ENCODE data around the gene PLEKHG3. TPM values are rescaled to one million over a fixed set of nuclear protein-coding genes. Genes with fewer than 3 reads are reported as not detected.

PLEKHG3 gene
- polyA plus RNA-seq, 3 donors = 6.3 to 21.6 (median 13.0) TPM

GRCh38 chr14:64763801-64764621 lies 59.8 kb downstream of the PLEKHG3 start:
- peak overlapping the region in 2 of 7 donors; percentile 30 to 81 for H3K27ac Mint-ChIP-seq
- peaks cover 0 to 5% (median 0%) of the 10 kb centered on the region in 7 donors for H3K9me3 Mint-ChIP-seq
- Histone ChIP-seq H4K20me1 (ENCODE audit: insufficient read depth, low read length) (no peaks in the 10 kb centered on the region), H3K9me3 (replicated peaks in 1 of 2; ENCODE audit: control insufficient read depth in 1 of 2, insufficient read depth in 1 of 2, low read length in 2 of 2) (no peaks in the 10 kb centered on the region), H2AFZ (ENCODE audit: insufficient read depth, low read depth, low read length, poor library complexity, severe bottlenecking) (peak overlapping the region; percentile 80), H3K79me2 (ENCODE audit: insufficient read depth, low read length) (no peaks in the 10 kb centered on the region), H3K4me3 (replicated peaks in 1 of 3; ENCODE audit: low read depth in 2 of 3, low read length in 3 of 3) (peak overlapping the region in 1 of 3 experiments; percentile 60), H3K27ac (ENCODE audit: low read depth in 1 of 2, low read length in 2 of 2) (no peak overlapping the region), H3K27me3 (ENCODE audit: control insufficient read depth in 2 of 2, insufficient read depth in 2 of 2, low read length in 2 of 2) (peaks cover 0 to 28% of the 10 kb centered on the region in 2 donors), H3K9ac (ENCODE audit: insufficient read depth, low read length, poor library complexity, severe bottlenecking) (no peak overlapping the region), H3K36me3 (replicated peaks in 1 of 2; ENCODE audit: control insufficient read depth in 1 of 2, insufficient read depth in 2 of 2, low read length in 2 of 2) (no peaks in the 10 kb centered on the region), H3K4me1 (ENCODE audit: control insufficient read depth in 1 of 2, insufficient read depth in 2 of 2, low read length in 2 of 2) (peaks cover 6 to 10% of the 10 kb centered on the region in 2 donors), H3K4me2 (replicated peaks; ENCODE audit: extremely low read depth, low read length, poor library complexity, severe bottlenecking) (peak overlapping the region; percentile 75)
- 50% methylated on average over 16 of the region's 18 CpGs for WGBS (ENCODE audit: insufficient coverage)
- H3K36me3 Mint-ChIP-seq = no peaks in the 10 kb centered on the region
- H3K27me3 Mint-ChIP-seq (ENCODE audit: low read depth in 3 of 3) = peaks cover 30 to 47% (median 45%) of the 10 kb centered on the region in 3 donors
- peaks cover 25% of the 10 kb centered on the region for H3K4me1 Mint-ChIP-seq
- peak overlapping the region; percentile 75 to 89 for H3K4me3 Mint-ChIP-seq
- peak in 2 of 3 donors; percentile 12 to 42 for DNase-seq
- TF ChIP-seq CTCF (IDR thresholded peaks at IDR 0.05) = no peak
- intact Hi-C loops (cut with micrococcal nuclease) = loop anchor here (1.0 to 2.0 kb wide), 2 partner anchors 92 to 95 kb away; no protein-coding TSS in a partner anchor

GRCh38 chr14:64764641-64765520 lies 60.7 kb downstream of the PLEKHG3 start:
- Mint-ChIP-seq H3K9me3 (peaks cover 0 to 5% (median 0%) of the 10 kb centered on the region in 7 donors), H3K36me3 (no peaks in the 10 kb centered on the region), H3K4me1 (peaks cover 25% of the 10 kb centered on the region), H3K27me3 (ENCODE audit: low read depth in 3 of 3) (peaks cover 27 to 43% (median 38%) of the 10 kb centered on the region in 3 donors), H3K4me3 (peak overlapping the region; percentile 75 to 89), H3K27ac (peak overlapping the region in 2 of 7 donors; percentile 81 to 83)
- TF ChIP-seq CTCF (IDR thresholded peaks at IDR 0.05) = peak; percentile 85
- peak overlapping the region in 1 of 3 experiments; percentile 60 for H3K4me3 ChIP-seq (replicated peaks in 1 of 3; ENCODE audit: low read depth in 2 of 3, low read length in 3 of 3)
- H4K20me1 ChIP-seq (ENCODE audit: insufficient read depth, low read length) = no peaks in the 10 kb centered on the region
- WGBS (ENCODE audit: insufficient coverage) = 31% methylated on average over 19 of the region's 29 CpGs
- DNase-seq = peak; percentile 53 to 67 (median 64)
- H3K4me2 ChIP-seq (replicated peaks; ENCODE audit: extremely low read depth, low read length, poor library complexity, severe bottlenecking) = peak overlapping the region; percentile 75
- H3K36me3 ChIP-seq (replicated peaks in 1 of 2; ENCODE audit: control insufficient read depth in 1 of 2, insufficient read depth in 2 of 2, low read length in 2 of 2) = no peaks in the 10 kb centered on the region
- H3K27ac ChIP-seq (ENCODE audit: low read depth in 1 of 2, low read length in 2 of 2) = no peak overlapping the region
- H3K79me2 ChIP-seq (ENCODE audit: insufficient read depth, low read length) = no peaks in the 10 kb centered on the region
- H2AFZ ChIP-seq (ENCODE audit: insufficient read depth, low read depth, low read length, poor library complexity, severe bottlenecking) = peak overlapping the region; percentile 80
- no peak overlapping the region for H3K9ac ChIP-seq (ENCODE audit: insufficient read depth, low read length, poor library complexity, severe bottlenecking)
- peaks cover 0 to 28% of the 10 kb centered on the region in 2 donors for H3K27me3 ChIP-seq (ENCODE audit: control insufficient read depth in 2 of 2, insufficient read depth in 2 of 2, low read length in 2 of 2)
- intact Hi-C loops (cut with micrococcal nuclease) = loop anchor here (1.0 to 2.0 kb wide), 2 partner anchors 93 to 96 kb away; no protein-coding TSS in a partner anchor
- no peaks in the 10 kb centered on the region for H3K9me3 ChIP-seq (replicated peaks in 1 of 2; ENCODE audit: control insufficient read depth in 1 of 2, insufficient read depth in 1 of 2, low read length in 2 of 2)
- peaks cover 6 to 10% of the 10 kb centered on the region in 2 donors for H3K4me1 ChIP-seq (ENCODE audit: control insufficient read depth in 1 of 2, insufficient read depth in 2 of 2, low read length in 2 of 2)

Data from CD14-positive monocyte (primary cell).